AG04450 (cell line): ENCODE measurements around the gene PPFIA1. TPM values are rescaled to one million over a fixed set of nuclear protein-coding genes. Genes with fewer than 3 reads are reported as not detected.

ENCODE experiments used
- CTCF ChIA-PET: fragments of 300-600, 350-600 bp; formaldehyde crosslinking; extraction: SDS; loops from one replicate; lab custom pipeline; 2022; ENCODE audit warnings: antibody characterized with exemption, inconsistent platforms; lab: Charles Lee
- POLR2A ChIA-PET: fragments of 350-600 bp; formaldehyde crosslinking; extraction: SDS; loops from one replicate; lab custom pipeline; 2021; ENCODE audit warnings: antibody characterized with exemption, inconsistent platforms; lab: Yijun Ruan, JAX
- DNase-seq: peaks from one replicate; pipeline ENCODE4 v3.0.0-alpha.2; 2011; ENCODE audit warnings: low read depth, low spot score
- H3K27ac ChIP-seq: one replicate; pipeline ENCODE4 v1.5.1; 2012; ENCODE audit warnings: low read depth, low read length, control low read depth
- H3K27me3 ChIP-seq: one replicate; pipeline ENCODE4 v1.6.0; 2012; ENCODE audit warnings: low read length; ENCODE audit not compliant: control insufficient read depth, insufficient read depth
- H3K4me3 ChIP-seq: 2 replicates; pipeline ENCODE4 v1.5.1; 2011; ENCODE audit warnings: mild to moderate bottlenecking, low read depth, low read length, control low read depth
- H3K9me3 ChIP-seq: 2 replicates; pipeline ENCODE4 v1.5.1; 2012; ENCODE audit warnings: low read length; ENCODE audit not compliant: control insufficient read depth, insufficient read depth
- polyA plus RNA-seq: library from polyadenylated mRNA; depleted of rRNA; stranded (reverse); fragments of >200 nt; gene quantifications from 2 replicates; pipeline ENCODE4 v1.2.3, GENCODE V29; 2011
- TF ChIP-seq, protein P1 (sequence below): IDR thresholded peaks from 2 replicates; pipeline ENCODE4 v1.5.1; 2011; ENCODE audit warnings: low read depth, low read length, control low read depth, inconsistent platforms

The PPFIA1 gene
- polyA plus RNA-seq, 1 experiment: 39.9 TPM

DNA sequence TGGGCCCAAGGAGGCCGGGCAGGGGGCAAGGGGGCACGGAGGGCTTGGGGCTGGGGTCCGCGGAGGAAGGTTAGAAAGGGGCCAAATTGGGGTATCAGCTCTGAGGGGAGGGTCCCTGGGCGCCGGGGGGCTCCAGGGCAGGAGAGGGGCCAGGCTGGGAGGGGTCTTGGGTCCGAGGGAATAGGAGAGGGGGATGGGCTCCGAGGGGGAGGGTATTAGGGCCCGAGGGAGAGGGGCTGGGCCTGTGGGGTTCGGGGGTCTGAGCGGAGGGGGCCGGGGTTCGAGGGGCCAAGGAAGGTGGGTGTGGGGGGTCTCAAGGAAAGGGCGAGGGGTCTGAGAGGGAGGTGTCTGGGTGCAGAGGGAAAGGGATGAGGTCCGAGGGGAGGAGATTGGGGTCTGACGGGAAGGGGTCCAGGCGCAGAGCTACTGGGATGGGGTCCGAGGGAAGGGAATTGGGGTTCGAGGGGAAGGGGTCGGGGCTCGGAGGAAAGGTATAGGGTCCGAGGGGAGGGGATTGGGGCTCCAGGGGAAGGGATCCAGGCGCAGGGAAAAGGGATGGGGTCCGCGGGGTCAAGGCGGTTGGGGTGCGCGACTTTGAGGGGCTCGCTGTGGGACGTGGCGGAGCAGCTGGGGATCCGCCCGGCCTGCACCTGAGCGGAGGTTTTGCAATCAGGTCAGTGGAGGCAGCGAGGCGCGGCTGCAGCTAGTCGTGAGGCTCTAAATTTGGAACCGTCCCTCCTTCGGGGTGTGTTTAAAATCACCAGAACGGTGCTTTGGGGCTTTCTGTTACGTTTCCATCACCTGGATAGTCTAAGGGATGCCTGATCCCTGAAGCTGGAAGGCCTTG is 128.6 kb downstream of the PPFIA1 start:
- TF ChIP-seq, protein P1, sequence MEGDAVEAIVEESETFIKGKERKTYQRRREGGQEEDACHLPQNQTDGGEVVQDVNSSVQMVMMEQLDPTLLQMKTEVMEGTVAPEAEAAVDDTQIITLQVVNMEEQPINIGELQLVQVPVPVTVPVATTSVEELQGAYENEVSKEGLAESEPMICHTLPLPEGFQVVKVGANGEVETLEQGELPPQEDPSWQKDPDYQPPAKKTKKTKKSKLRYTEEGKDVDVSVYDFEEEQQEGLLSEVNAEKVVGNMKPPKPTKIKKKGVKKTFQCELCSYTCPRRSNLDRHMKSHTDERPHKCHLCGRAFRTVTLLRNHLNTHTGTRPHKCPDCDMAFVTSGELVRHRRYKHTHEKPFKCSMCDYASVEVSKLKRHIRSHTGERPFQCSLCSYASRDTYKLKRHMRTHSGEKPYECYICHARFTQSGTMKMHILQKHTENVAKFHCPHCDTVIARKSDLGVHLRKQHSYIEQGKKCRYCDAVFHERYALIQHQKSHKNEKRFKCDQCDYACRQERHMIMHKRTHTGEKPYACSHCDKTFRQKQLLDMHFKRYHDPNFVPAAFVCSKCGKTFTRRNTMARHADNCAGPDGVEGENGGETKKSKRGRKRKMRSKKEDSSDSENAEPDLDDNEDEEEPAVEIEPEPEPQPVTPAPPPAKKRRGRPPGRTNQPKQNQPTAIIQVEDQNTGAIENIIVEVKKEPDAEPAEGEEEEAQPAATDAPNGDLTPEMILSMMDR: no peak
- Histone ChIP-seq H3K4me3 (peak overlapping the region; percentile 87), H3K27me3 (no peaks in the 10 kb centered on the region), H3K9me3 (no peaks in the 10 kb centered on the region), H3K27ac (peak overlapping the region; percentile 84)
- ChIA-PET POLR2A (interaction anchor here (0.6 to 3.8 kb wide), 7 partner anchors 17 to 101 kb away, joined by 3 to 17 read pairs (median 4); no protein-coding TSS in a partner anchor), CTCF (interaction anchor here (0.5 to 0.6 kb wide), 2 partner anchors 249 to 1047 kb away, joined by 4 to 6 read pairs; no protein-coding TSS in a partner anchor)
- DNase-seq: no peak

DNA sequence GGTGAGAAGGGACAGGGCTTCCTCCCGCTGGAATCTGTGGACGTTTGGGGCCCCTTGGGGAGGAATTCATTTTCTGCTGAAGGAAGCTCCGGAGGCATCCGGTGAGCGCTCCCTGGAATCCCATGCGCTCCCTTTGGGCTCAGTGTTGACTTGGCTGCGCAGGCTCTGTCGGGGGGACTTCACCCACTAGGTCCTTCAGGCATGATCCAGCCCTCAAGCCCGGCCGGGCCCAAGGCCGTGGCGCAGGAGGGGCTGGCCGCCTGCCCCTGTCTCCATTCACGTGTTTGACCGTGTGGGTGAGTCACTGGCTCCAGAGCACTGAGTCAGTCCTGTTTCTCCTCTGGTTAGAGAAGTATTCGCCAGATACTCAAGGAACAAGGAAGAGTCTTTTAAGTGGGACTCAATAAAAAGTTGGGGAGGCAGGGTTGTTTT is 129.2 kb downstream of the PPFIA1 start:
- peak; percentile 86 for DNase-seq
- ChIA-PET POLR2A (interaction anchor here (1.1 to 3.8 kb wide), 3 partner anchors 16 to 33 kb away, joined by 3 to 17 read pairs (median 4); no protein-coding TSS in a partner anchor), CTCF (interaction anchor here (0.6 kb wide), 1 partner anchor 38 kb away, joined by 3 read pairs; no protein-coding TSS in a partner anchor)
- no peaks in the 10 kb centered on the region for H3K9me3 ChIP-seq
- H3K27me3 ChIP-seq: no peaks in the 10 kb centered on the region
- H3K27ac ChIP-seq: peak overlapping the region; percentile 84
- peak overlapping the region; percentile 87 for H3K4me3 ChIP-seq
- TF ChIP-seq, protein P1: no peak

DNA sequence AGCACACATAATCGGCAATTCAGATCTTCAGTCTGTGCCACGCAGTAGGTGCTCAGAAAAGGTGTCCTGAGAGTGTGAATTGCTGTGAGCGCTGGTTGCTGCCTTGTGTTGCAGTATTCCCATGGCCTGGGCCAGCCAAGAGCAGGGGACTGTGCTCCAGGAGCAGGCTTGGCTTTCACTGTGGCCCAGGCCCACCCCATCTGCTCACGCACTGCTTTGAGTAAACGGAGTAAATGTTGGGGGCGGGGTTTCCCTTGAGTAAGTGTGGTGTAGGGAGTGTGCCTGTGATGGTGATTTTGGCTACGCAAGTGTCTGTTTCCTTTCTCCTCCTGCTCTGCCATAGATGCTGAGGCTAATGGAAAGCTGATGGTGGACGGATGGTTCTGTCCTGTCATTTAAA is 130.2 kb downstream of the PPFIA1 start:
- H3K27ac ChIP-seq: peak overlapping the region; percentile 84
- no peaks in the 10 kb centered on the region for H3K9me3 ChIP-seq
- CTCF ChIA-PET: no interaction called here
- H3K27me3 ChIP-seq: no peaks in the 10 kb centered on the region
- TF ChIP-seq, protein P1: no peak
- POLR2A ChIA-PET: no interaction called here
- DNase-seq: no peak
- H3K4me3 ChIP-seq: peak overlapping the region; percentile 87

DNA sequence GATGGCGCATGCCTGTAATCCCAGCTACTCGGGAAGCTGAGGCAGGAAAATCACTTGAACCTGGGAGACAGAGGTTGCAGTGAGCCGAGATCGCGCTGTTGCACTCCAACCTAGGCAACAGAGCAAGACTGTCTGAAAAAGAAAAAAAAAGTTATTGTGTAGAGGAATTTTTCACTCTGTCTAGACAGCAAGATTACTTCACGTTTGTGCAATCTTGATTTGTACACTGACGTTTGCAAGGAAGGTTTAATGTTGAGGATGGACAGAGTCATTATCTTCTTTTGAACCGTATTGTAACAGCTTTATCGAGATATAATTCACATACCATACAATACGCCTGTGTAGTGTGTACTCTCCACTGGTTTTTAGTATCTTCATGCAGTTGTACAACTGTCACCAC is 131.5 kb downstream of the PPFIA1 start:
- no peaks in the 10 kb centered on the region for H3K9me3 ChIP-seq
- ChIA-PET CTCF (no interaction called here), POLR2A (no interaction called here)
- H3K4me3 ChIP-seq: no peak overlapping the region
- DNase-seq: no peak
- H3K27ac ChIP-seq: no peak overlapping the region
- H3K27me3 ChIP-seq: no peaks in the 10 kb centered on the region
- TF ChIP-seq, protein P1: no peak

DNA sequence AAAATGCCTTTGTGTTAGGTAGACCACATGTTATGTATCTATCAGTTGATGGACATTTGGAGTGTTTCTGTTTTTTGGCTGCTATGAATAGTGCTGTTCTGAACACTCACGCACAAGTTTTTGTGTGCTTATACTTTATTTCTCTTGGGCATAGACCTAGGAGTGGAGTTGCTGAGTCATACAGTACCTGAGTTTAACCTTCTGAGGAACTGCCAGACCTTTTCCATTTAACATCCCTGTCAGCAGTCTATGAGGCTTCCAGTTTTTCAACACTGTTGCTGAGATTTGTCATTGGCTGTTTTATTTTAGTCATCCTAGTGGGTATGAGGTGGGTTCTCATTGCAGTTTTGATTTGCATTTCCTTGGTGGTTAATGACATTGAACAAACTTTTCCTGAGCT is 132.2 kb downstream of the PPFIA1 start:
- no peaks in the 10 kb centered on the region for H3K27me3 ChIP-seq
- no peak for DNase-seq
- H3K27ac ChIP-seq: no peak overlapping the region
- H3K9me3 ChIP-seq: no peaks in the 10 kb centered on the region
- no peak overlapping the region for H3K4me3 ChIP-seq
- CTCF ChIA-PET: interaction anchor here (0.7 kb wide), 1 partner anchor 855 kb away, joined by 3 read pairs; no protein-coding TSS in a partner anchor
- POLR2A ChIA-PET: interaction anchor here (0.7 kb wide), 1 partner anchor 100 kb away, joined by 7 read pairs; no protein-coding TSS in a partner anchor
- TF ChIP-seq, protein P1: no peak
